Fibroblast of pulmonary artery (primary cell): ENCODE data around the gene HERC6.

ENCODE experiments used
- DNase-seq: peaks from one replicate; pipeline ENCODE4 v3.0.0-alpha.2; 2010; ENCODE audit warnings: low read depth
- H3K4me3 ChIP-seq: replicated peaks from 2 replicates; pipeline ENCODE4 v1.5.1; 2011; ENCODE audit warnings: low read depth, mild to moderate bottlenecking, control low read depth, low read length, moderate library complexity
- CTCF ChIP-seq: IDR thresholded peaks from 2 replicates; pipeline ENCODE4 v1.5.1; 2011; ENCODE audit warnings: mild to moderate bottlenecking, control low read depth, low read length, inconsistent platforms; ENCODE audit errors: missing control alignments

HERC6 gene

GRCh38 chr4:88481537-88481936 is 102.9 kb downstream of the HERC6 start:
- no peak for DNase-seq
- no peak for TF ChIP-seq CTCF
- no peak overlapping the region for H3K4me3 ChIP-seq

- no peak overlapping the region for H3K4me3 ChIP-seq
- no peak for DNase-seq
- TF ChIP-seq CTCF = no peak
Observed at GRCh38 chr4:88489100-88489761, 110.6 kb downstream of the HERC6 start.
